GM18858 (cell line): ENCODE data around the gene LINC00237.

Experiments
- ATAC-seq: cut with Tn5 transposase; IDR thresholded peaks from one replicate; pipeline ENCODE4 v1.9.1; 2021; ENCODE audit not compliant: unreplicated experiment

Gene LINC00237

GRCh38 chr20:21100578-21101452 lies 5.3 kb downstream of the LINC00237 start:
- no peak for ATAC-seq

- ATAC-seq: peak; percentile 34
These were observed 6.2 kb downstream of the LINC00237 start for GRCh38 chr20:21099751-21100577.

GRCh38 chr20:21096321-21097043 lies 9.7 kb downstream of the LINC00237 start:
- ATAC-seq: no peak

GRCh38 chr20:21092806-21093205 lies 13.4 kb downstream of the LINC00237 start:
- no peak for ATAC-seq

GRCh38 chr20:21090721-21091120 lies 15.4 kb downstream of the LINC00237 start:
- no peak for ATAC-seq

- no peak for ATAC-seq
These were observed 16.0 kb downstream of the LINC00237 start for GRCh38 chr20:21090111-21090618.

- no peak for ATAC-seq
These were observed 16.8 kb downstream of the LINC00237 start for GRCh38 chr20:21089391-21089790.

- ATAC-seq: no peak
These were observed 18.2 kb downstream of the LINC00237 start for GRCh38 chr20:21087862-21088540.

GRCh38 chr20:21083825-21084325 lies 22.3 kb downstream of the LINC00237 start:
- no peak for ATAC-seq

- ATAC-seq: no peak
These were observed 23.6 kb downstream of the LINC00237 start for GRCh38 chr20:21082584-21082983.

- no peak for ATAC-seq
These were observed 28.3 kb downstream of the LINC00237 start for GRCh38 chr20:21077809-21078345.

GRCh38 chr20:21076073-21076472 lies 30.1 kb downstream of the LINC00237 start:
- ATAC-seq: no peak

- ATAC-seq: no peak
These were observed 30.7 kb downstream of the LINC00237 start for GRCh38 chr20:21075471-21075870.

- ATAC-seq: peak; percentile 98
These were observed 31.4 kb downstream of the LINC00237 start for GRCh38 chr20:21074605-21075336.

- ATAC-seq: no peak
These were observed 38.9 kb downstream of the LINC00237 start for GRCh38 chr20:21067255-21067654.

- no peak for ATAC-seq
These were observed 41.2 kb downstream of the LINC00237 start for GRCh38 chr20:21064924-21065323.

- no peak for ATAC-seq
These were observed 42.9 kb downstream of the LINC00237 start for GRCh38 chr20:21063276-21063675.

- no peak for ATAC-seq
These were observed 53.0 kb downstream of the LINC00237 start for GRCh38 chr20:21053002-21053762.

- ATAC-seq: no peak
These were observed 53.5 kb downstream of the LINC00237 start for GRCh38 chr20:21052686-21053001.
